ENCODE results near the gene NANP. TPM values are rescaled to one million over a fixed set of nuclear protein-coding genes. Genes with fewer than 3 reads are reported as not detected.

Gene NANP
- total and polyA plus RNA-seq, 10 of the 15 experiments (the other 5 are each of a cell fraction or from before 2014, with no cell fraction given) = 4.2 to 6.7 (median 4.9) TPM

DNA sequence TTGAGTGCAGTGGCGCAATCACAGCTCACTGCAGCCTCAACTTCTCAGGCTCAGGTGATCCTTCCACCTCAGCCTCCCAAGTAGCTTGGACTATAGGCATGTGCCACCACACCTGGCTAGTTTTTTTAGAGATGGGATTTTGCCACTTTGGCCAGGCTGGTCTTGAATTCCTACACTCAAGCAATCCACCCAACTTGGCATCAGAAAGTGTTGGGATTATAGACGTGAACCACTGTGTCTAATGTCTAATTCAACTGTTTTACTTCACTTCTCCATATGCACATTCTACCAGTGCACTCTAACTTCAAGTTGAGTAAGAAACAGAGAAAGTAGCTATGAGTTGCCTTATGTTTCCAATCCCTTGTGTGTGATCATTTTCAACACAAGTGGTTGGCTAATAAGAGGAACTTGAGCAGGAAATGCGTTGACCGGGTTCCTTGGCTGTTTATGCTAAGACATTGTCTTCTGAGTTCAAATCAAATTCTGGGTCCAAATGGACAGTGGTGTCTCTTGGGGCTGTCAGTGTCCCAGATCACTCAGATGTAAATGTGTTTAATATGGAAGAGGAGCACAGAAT lies 48.9 kb upstream of the NANP start:
- FAIRE-seq = no peak
- no peak for ATAC-seq
- intact Hi-C loops (cut with micrococcal nuclease; ENCODE audit: unreplicated experiment) (no loop called here), in situ Hi-C loops (cut with MboI) (no loop called here)
- H3K9ac ChIP-seq (ENCODE audit: control insufficient read depth, insufficient read depth, low read length) = no peak overlapping the region
- no peaks in the 10 kb centered on the region for H3K79me2 ChIP-seq (ENCODE audit: control insufficient read depth, insufficient read depth, low read length)
- SMC1A ChIA-PET (ENCODE audit: uncharacterized antibody, unreplicated experiment) = no interaction called here
- peaks cover 6 to 19% of the 10 kb centered on the region in 2 experiments for H3K36me3 ChIP-seq (ENCODE audit: control insufficient read depth in 2 of 2, insufficient read depth in 2 of 2, low read length in 1 of 2)
- CTCF ChIA-PET = no interaction called here
- no peaks in the 10 kb centered on the region for H3K4me1 ChIP-seq (ENCODE audit: control insufficient read depth, insufficient read depth, low read length)
- H4K20me1 ChIP-seq (ENCODE audit: control insufficient read depth, insufficient read depth) = no peaks in the 10 kb centered on the region
- no peaks in the 10 kb centered on the region for H3K9me3 ChIP-seq (replicated peaks; ENCODE audit: control insufficient read depth, insufficient read depth, low read length)
- TF ChIP-seq EZH2 (IDR thresholded peaks at IDR 0.05; ENCODE audit: borderline replicate concordance, control insufficient read depth, low read depth, low read length) = no peak
- TF ChIP-seq ZBED1 (IDR thresholded peaks at IDR 0.05; ENCODE audit: borderline replicate concordance) = no peak
- TF ChIP-seq, protein P1, sequence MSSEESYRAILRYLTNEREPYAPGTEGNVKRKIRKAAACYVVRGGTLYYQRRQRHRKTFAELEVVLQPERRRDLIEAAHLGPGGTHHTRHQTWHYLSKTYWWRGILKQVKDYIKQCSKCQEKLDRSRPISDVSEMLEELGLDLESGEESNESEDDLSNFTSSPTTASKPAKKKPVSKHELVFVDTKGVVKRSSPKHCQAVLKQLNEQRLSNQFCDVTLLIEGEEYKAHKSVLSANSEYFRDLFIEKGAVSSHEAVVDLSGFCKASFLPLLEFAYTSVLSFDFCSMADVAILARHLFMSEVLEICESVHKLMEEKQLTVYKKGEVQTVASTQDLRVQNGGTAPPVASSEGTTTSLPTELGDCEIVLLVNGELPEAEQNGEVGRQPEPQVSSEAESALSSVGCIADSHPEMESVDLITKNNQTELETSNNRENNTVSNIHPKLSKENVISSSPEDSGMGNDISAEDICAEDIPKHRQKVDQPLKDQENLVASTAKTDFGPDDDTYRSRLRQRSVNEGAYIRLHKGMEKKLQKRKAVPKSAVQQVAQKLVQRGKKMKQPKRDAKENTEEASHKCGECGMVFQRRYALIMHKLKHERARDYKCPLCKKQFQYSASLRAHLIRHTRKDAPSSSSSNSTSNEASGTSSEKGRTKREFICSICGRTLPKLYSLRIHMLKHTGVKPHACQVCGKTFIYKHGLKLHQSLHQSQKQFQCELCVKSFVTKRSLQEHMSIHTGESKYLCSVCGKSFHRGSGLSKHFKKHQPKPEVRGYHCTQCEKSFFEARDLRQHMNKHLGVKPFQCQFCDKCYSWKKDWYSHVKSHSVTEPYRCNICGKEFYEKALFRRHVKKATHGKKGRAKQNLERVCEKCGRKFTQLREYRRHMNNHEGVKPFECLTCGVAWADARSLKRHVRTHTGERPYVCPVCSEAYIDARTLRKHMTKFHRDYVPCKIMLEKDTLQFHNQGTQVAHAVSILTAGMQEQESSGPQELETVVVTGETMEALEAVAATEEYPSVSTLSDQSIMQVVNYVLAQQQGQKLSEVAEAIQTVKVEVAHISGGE (CRISPR knock-in tag; IDR thresholded peaks at IDR 0.05) = no peak
- no peak for TF ChIP-seq NFYA (IDR thresholded peaks at IDR 0.05; ENCODE audit: borderline replicate concordance, low read depth, low read length)
- TF ChIP-seq, protein P2, sequence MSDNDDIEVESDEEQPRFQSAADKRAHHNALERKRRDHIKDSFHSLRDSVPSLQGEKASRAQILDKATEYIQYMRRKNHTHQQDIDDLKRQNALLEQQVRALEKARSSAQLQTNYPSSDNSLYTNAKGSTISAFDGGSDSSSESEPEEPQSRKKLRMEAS (IDR thresholded peaks at IDR 0.05; ENCODE audit: low read depth, low read length) = no peak
- no peak for TF ChIP-seq BRCA1 (IDR thresholded peaks at IDR 0.05; ENCODE audit: low read depth, low read length)
- TF ChIP-seq RAD21 (IDR thresholded peaks at IDR 0.05; ENCODE audit: insufficient read depth, low read depth, low read length) = no peak
- TF ChIP-seq WRNIP1 (IDR thresholded peaks at IDR 0.05; ENCODE audit: borderline replicate concordance, low read depth, low read length) = no peak
- no peak for TF ChIP-seq TARDBP (IDR thresholded peaks at IDR 0.05; ENCODE audit: borderline replicate concordance)
- no peak for TF ChIP-seq NBN (IDR thresholded peaks at IDR 0.05)
- TF ChIP-seq YY1 (IDR thresholded peaks at IDR 0.05; ENCODE audit: low read depth, low read length) = no peak
- no peak for TF ChIP-seq MEF2B (IDR thresholded peaks at IDR 0.05; ENCODE audit: partially characterized antibody, poor library complexity, severe bottlenecking)
- no peak for TF ChIP-seq TCF3 (IDR thresholded peaks at IDR 0.05; ENCODE audit: borderline replicate concordance, insufficient read depth, low read depth, low read length)
- TF ChIP-seq, protein P3, sequence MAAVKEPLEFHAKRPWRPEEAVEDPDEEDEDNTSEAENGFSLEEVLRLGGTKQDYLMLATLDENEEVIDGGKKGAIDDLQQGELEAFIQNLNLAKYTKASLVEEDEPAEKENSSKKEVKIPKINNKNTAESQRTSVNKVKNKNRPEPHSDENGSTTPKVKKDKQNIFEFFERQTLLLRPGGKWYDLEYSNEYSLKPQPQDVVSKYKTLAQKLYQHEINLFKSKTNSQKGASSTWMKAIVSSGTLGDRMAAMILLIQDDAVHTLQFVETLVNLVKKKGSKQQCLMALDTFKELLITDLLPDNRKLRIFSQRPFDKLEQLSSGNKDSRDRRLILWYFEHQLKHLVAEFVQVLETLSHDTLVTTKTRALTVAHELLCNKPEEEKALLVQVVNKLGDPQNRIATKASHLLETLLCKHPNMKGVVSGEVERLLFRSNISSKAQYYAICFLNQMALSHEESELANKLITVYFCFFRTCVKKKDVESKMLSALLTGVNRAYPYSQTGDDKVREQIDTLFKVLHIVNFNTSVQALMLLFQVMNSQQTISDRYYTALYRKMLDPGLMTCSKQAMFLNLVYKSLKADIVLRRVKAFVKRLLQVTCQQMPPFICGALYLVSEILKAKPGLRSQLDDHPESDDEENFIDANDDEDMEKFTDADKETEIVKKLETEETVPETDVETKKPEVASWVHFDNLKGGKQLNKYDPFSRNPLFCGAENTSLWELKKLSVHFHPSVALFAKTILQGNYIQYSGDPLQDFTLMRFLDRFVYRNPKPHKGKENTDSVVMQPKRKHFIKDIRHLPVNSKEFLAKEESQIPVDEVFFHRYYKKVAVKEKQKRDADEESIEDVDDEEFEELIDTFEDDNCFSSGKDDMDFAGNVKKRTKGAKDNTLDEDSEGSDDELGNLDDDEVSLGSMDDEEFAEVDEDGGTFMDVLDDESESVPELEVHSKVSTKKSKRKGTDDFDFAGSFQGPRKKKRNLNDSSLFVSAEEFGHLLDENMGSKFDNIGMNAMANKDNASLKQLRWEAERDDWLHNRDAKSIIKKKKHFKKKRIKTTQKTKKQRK (IDR thresholded peaks at IDR 0.05; ENCODE audit: low read depth, low read length) = no peak
- no peak for TF ChIP-seq SMARCA5 (IDR thresholded peaks at IDR 0.05)
- no peak for TF ChIP-seq NFYB (IDR thresholded peaks at IDR 0.05; ENCODE audit: insufficient read depth, low read depth, low read length)
- TF ChIP-seq NR2C1 (IDR thresholded peaks at IDR 0.05) = no peak
- H3K27me3 ChIP-seq (replicated peaks in 1 of 2; ENCODE audit: control insufficient read depth in 2 of 2, insufficient read depth in 2 of 2, low read length in 1 of 2) = no peaks in the 10 kb centered on the region
- WGBS (ENCODE audit: insufficient coverage, insufficient replicate concordance, low lambda C conversion rate, missing lambda C conversion rate) = 63% methylated on average over 4 of the region's 4 CpGs
- H3K27ac ChIP-seq (ENCODE audit: control insufficient read depth, insufficient read depth) = no peak overlapping the region
- no TSS peak for BruUV-seq (replicated peaks)
- H3K4me3 ChIP-seq = no peak overlapping the region
- RAD21 ChIA-PET (ENCODE audit: unreplicated experiment) = no interaction called here
- POLR2A ChIA-PET = no interaction called here
- DNase-seq (ENCODE audit: low read depth, low spot score) = no peak
- no peak overlapping the region for H2AFZ ChIP-seq (ENCODE audit: control insufficient read depth, low read depth, low read length)
- H3K4me2 ChIP-seq (ENCODE audit: control insufficient read depth, insufficient read depth) = no peak overlapping the region

Measured in GM12878 (cell line).